HepG2 (cell line): Measurements from ENCODE around the gene RELB. TPM values are rescaled to one million over a fixed set of nuclear protein-coding genes. Genes with fewer than 3 reads are reported as not detected.

ENCODE experiments used
- AKAP8 ChIP-seq: sonication (generic); formaldehyde crosslinking; IDR thresholded peaks from 2 replicates; pipeline ENCODE4 v1.5.1; 2020; ENCODE audit warnings: mild to moderate bottlenecking, missing genetic modification reagents
- CHCHD3 ChIP-seq: sonication (generic); formaldehyde crosslinking; IDR thresholded peaks from 2 replicates; pipeline ENCODE4 v1.8.0; 2022; ENCODE audit warnings: mild to moderate bottlenecking, missing genetic modification reagents, moderate library complexity
- GTF3A ChIP-seq: sonication (generic); formaldehyde crosslinking; conservative IDR thresholded peaks from 2 replicates; pipeline ENCODE4 v1.4.0; 2020; ENCODE audit warnings: mild to moderate bottlenecking, missing genetic modification reagents
- JDP2 ChIP-seq: sonication (generic); formaldehyde crosslinking; IDR thresholded peaks from 2 replicates; pipeline ENCODE4 v1.8.1; 2022; ENCODE audit warnings: missing genetic modification reagents, borderline replicate concordance
- KDM1A ChIP-seq: IDR thresholded peaks from 2 replicates; pipeline ENCODE4 v1.6.1; 2016; ENCODE audit warnings: missing compliant biosample characterization
- MED1 ChIP-seq: sonication (generic); formaldehyde crosslinking; IDR thresholded peaks from 2 replicates; pipeline ENCODE4 v1.4.0; 2020; ENCODE audit warnings: missing genetic modification reagents
- MYC ChIP-seq: sonication (generic); formaldehyde crosslinking; IDR thresholded peaks from 2 replicates; pipeline ENCODE4 v1.9.0; 2021; ENCODE audit warnings: missing genetic modification reagents, borderline replicate concordance
- PCBP2 ChIP-seq: fragments of 200-400 bp; formaldehyde crosslinking; optimal IDR thresholded peaks from 2 replicates; pipeline ENCODE3; 2018; ENCODE audit warnings: low read length, low read depth; ENCODE audit not compliant: poor library complexity, severe bottlenecking
- SMARCC2 ChIP-seq: fragments of 450-650 bp; IDR thresholded peaks from 2 replicates; pipeline ENCODE4 v1.6.1; 2017; ENCODE audit warnings: antibody characterized with exemption, mild to moderate bottlenecking
- SP2 ChIP-seq: sonication (generic); formaldehyde crosslinking; IDR thresholded peaks from 2 replicates; pipeline ENCODE4 v1.5.1; 2020; ENCODE audit warnings: mild to moderate bottlenecking, missing genetic modification reagents
- ZNF160 ChIP-seq: sonication (generic); formaldehyde crosslinking; IDR thresholded peaks from 2 replicates; pipeline ENCODE4 v1.8.0; 2022; ENCODE audit warnings: mild to moderate bottlenecking, inconsistent platforms, missing genetic modification reagents
- ZNF432 ChIP-seq: sonication (generic); formaldehyde crosslinking; IDR thresholded peaks from 2 replicates; pipeline ENCODE4 v1.5.0; 2020; ENCODE audit warnings: missing genetic modification reagents, mild to moderate bottlenecking, borderline replicate concordance
- ZNF530 ChIP-seq: sonication (generic); formaldehyde crosslinking; IDR thresholded peaks from 2 replicates; pipeline ENCODE4 v1.5.0; 2020; ENCODE audit warnings: low read depth, mild to moderate bottlenecking, missing genetic modification reagents
- ZNF788 ChIP-seq: sonication (generic); formaldehyde crosslinking; IDR thresholded peaks from 2 replicates; pipeline ENCODE4 v1.5.0; 2020; ENCODE audit warnings: mild to moderate bottlenecking, missing genetic modification reagents, borderline replicate concordance
- polyA plus RNA-seq, 8 experiments: library from polyadenylated mRNA; depleted of rRNA in 3 of 8; stranded (reverse) in 7 of 8; unstranded in 1 of 8; fragments of >200 nt; fragmentation: Illumina TruSeq in 4 of 8; extraction: Trizol in 4 of 8; gene quantifications; 2 replicates each; pipeline versions ENCODE4 v1.2.1 to v1.2.3, GENCODE V29; 2011 to 2016; ENCODE audit warnings: low read depth in 4 of 8, missing spikeins in 1 of 8, mixed read lengths in 1 of 8; ENCODE audit not compliant: insufficient read depth in 1 of 8
- total RNA-seq, 5 experiments: library from RNA; depleted of rRNA; stranded (reverse); fragments of >200 nt; fragmentation: Illumina TruSeq; extraction: Trizol; gene quantifications; 2 replicates each; pipeline ENCODE4 v1.2.3, GENCODE V29; 2016; ENCODE audit warnings: low read depth in 1 of 5
- TF ChIP-seq, protein P1 (sequence below): IDR thresholded peaks from 2 replicates; pipeline ENCODE4 v1.6.1; 2016; ENCODE audit warnings: low read depth, borderline replicate concordance
- TF ChIP-seq, protein P2 (sequence below): sonication (generic); formaldehyde crosslinking; IDR thresholded peaks from 2 replicates; pipeline ENCODE4 v1.5.1; 2020; ENCODE audit warnings: missing genetic modification reagents, mild to moderate bottlenecking, borderline replicate concordance
- TF ChIP-seq, protein P3 (sequence below): sonication (generic); formaldehyde crosslinking; IDR thresholded peaks from 2 replicates; pipeline ENCODE4 v1.5.0; 2020; ENCODE audit warnings: mild to moderate bottlenecking, missing genetic modification reagents, borderline replicate concordance

RELB gene
- total and polyA plus RNA-seq, 2 of the 13 experiments (the other 11 are each of a cell fraction or from before 2014, with no cell fraction given), result 1.9 to 3.5 TPM

DNA sequence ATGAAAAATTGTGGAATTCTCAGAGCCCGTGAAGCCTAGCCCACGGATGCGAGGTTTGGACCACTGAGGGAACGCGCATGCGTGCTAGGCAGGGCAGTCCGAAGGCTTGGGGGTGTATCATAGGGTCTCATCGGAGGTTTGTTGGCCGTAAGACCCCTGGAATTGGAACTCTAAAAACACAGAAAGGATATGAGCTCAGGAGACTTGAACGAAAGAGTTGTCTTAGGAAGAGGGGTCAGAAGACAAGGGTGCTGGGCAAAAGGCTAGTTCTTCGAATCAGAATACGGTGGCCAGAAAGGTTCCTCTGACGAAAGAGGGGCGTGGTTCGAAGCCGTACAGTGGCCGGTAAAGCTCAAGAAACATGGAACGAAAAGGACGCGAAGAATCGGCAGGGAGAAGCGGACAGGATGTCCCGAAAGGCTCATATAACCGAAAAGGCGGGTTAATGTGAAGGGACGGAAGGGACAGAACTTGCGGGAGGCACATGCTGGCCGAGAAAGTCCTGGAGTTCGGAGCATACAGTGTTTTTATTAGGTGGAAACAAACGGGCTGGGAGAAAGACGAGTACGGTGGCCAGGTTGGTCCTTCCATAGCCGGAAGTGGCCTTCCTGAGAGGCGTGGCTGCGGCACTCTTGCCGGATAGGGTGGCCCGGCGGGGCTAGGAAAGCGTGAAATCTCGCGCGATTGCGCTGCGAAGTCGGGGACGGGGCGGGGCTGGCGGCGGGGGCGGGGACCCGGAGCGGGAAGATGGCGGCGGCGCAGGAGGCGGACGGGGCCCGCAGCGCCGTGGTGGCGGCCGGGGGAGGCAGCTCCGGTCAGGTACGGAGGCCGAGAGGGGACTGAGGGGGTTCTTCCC lies 46.4 kb upstream of the RELB start, which contains the start of gene CLPTM1 (continued):
- TF ChIP-seq KDM1A (CRISPR knock-in tag) (no peak), JDP2 (CRISPR knock-in tag) (no peak), ZNF530 (no peak), GTF3A (CRISPR knock-in tag) (0 out of 2 replicates have a peak, but pooled peaks have one; percentile 15), PCBP2 (no peak), ZNF432 (CRISPR knock-in tag) (no peak), MYC (CRISPR knock-in tag) (peak; percentile 62; the same call in 1 of the 2 replicates), SP2 (CRISPR knock-in tag) (peak; percentile 55), ZNF160 (CRISPR knock-in tag) (no peak; the same call in 1 of the 2 replicates), SMARCC2 (no peak), MED1 (peak; percentile 50; the same call in 1 of the 2 replicates), AKAP8 (CRISPR knock-in tag) (no peak), CHCHD3 (CRISPR knock-in tag) (no peak), ZNF788 (CRISPR knock-in tag) (no peak; the same call in 1 of the 2 replicates)
- TF ChIP-seq, protein P1, sequence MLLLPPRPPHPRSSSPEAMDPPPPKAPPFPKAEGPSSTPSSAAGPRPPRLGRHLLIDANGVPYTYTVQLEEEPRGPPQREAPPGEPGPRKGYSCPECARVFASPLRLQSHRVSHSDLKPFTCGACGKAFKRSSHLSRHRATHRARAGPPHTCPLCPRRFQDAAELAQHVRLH (CRISPR knock-in tag), result no peak
- TF ChIP-seq, protein P2, sequence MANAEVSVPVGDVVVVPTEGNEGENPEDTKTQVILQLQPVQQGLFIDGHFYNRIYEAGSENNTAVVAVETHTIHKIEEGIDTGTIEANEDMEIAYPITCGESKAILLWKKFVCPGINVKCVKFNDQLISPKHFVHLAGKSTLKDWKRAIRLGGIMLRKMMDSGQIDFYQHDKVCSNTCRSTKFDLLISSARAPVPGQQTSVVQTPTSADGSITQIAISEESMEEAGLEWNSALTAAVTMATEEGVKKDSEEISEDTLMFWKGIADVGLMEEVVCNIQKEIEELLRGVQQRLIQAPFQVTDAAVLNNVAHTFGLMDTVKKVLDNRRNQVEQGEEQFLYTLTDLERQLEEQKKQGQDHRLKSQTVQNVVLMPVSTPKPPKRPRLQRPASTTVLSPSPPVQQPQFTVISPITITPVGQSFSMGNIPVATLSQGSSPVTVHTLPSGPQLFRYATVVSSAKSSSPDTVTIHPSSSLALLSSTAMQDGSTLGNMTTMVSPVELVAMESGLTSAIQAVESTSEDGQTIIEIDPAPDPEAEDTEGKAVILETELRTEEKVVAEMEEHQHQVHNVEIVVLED (CRISPR knock-in tag), result no peak; the same call in 1 of the 2 replicates
- TF ChIP-seq, protein P3, sequence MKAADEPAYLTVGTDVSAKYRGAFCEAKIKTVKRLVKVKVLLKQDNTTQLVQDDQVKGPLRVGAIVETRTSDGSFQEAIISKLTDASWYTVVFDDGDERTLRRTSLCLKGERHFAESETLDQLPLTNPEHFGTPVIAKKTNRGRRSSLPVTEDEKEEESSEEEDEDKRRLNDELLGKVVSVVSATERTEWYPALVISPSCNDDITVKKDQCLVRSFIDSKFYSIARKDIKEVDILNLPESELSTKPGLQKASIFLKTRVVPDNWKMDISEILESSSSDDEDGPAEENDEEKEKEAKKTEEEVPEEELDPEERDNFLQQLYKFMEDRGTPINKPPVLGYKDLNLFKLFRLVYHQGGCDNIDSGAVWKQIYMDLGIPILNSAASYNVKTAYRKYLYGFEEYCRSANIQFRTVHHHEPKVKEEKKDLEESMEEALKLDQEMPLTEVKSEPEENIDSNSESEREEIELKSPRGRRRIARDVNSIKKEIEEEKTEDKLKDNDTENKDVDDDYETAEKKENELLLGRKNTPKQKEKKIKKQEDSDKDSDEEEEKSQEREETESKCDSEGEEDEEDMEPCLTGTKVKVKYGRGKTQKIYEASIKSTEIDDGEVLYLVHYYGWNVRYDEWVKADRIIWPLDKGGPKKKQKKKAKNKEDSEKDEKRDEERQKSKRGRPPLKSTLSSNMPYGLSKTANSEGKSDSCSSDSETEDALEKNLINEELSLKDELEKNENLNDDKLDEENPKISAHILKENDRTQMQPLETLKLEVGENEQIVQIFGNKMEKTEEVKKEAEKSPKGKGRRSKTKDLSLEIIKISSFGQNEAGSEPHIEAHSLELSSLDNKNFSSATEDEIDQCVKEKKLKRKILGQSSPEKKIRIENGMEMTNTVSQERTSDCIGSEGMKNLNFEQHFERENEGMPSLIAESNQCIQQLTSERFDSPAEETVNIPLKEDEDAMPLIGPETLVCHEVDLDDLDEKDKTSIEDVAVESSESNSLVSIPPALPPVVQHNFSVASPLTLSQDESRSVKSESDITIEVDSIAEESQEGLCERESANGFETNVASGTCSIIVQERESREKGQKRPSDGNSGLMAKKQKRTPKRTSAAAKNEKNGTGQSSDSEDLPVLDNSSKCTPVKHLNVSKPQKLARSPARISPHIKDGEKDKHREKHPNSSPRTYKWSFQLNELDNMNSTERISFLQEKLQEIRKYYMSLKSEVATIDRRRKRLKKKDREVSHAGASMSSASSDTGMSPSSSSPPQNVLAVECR (CRISPR knock-in tag), result peak; percentile 88; the same call in 1 of the 2 replicates
